Neural cell (in vitro differentiated cells): ENCODE results near the gene ADAMTS6. TPM values are rescaled to one million over a fixed set of nuclear protein-coding genes. Genes with fewer than 3 reads are reported as not detected.

Experiments used
- H2AFZ ChIP-seq: fragments of 200-600, 300-800 bp; sonication (generic), shearing (Covaris generic); 2 replicates; pipeline ENCODE4 v1.6.0; 2014; ENCODE audit warnings: low read depth, mild to moderate bottlenecking, antibody characterized with exemption, low read length, moderate library complexity
- H3F3A ChIP-seq: fragments of 200-600 bp; shearing (Covaris generic); 2 replicates; pipeline ENCODE4 v1.6.1; 2016; ENCODE audit warnings: mild to moderate bottlenecking, moderate library complexity, mixed read lengths, antibody characterized with exemption, low read length; ENCODE audit not compliant: insufficient read depth, poor library complexity, severe bottlenecking
- H3K27ac ChIP-seq: fragments of 200-600, 300-800 bp; sonication (generic), shearing (Covaris generic); 2 replicates; pipeline ENCODE4 v1.5.1; 2014; ENCODE audit warnings: mild to moderate bottlenecking, low read length, moderate library complexity
- H3K27me3 ChIP-seq: fragments of 300-800, 200-600 bp; sonication (generic), shearing (Covaris generic); 2 replicates; pipeline ENCODE4 v1.6.0; 2014; ENCODE audit warnings: mild to moderate bottlenecking, low read depth, low read length, moderate library complexity; ENCODE audit not compliant: insufficient read depth
- H3K36me3 ChIP-seq: fragments of 300-800, 200-600 bp; sonication (generic), shearing (Covaris generic); 2 replicates; pipeline ENCODE4 v1.5.1; 2014; ENCODE audit warnings: mild to moderate bottlenecking, antibody characterized with exemption, low read length, moderate library complexity; ENCODE audit not compliant: insufficient read depth
- H3K4me2 ChIP-seq: fragments of 300-800, 200-600 bp; sonication (generic), shearing (Covaris generic); 2 replicates; pipeline ENCODE4 v1.6.0; 2014; ENCODE audit warnings: mild to moderate bottlenecking, low read length
- H3K4me3 ChIP-seq: fragments of 300-800, 200-600 bp; sonication (generic), shearing (Covaris generic); 2 replicates; pipeline ENCODE4 v1.5.1; 2014; ENCODE audit warnings: mild to moderate bottlenecking, low read length, moderate library complexity
- H3K79me2 ChIP-seq: fragments of 200-600 bp; shearing (Covaris generic); replicated peaks from 2 replicates; pipeline ENCODE4 v1.6.0; 2014; ENCODE audit warnings: mild to moderate bottlenecking, low read length, moderate library complexity; ENCODE audit not compliant: insufficient read depth
- H3K9ac ChIP-seq: fragments of 300-800, 200-600 bp; sonication (generic), shearing (Covaris generic); 2 replicates; pipeline ENCODE4 v1.6.1; 2016; ENCODE audit warnings: mild to moderate bottlenecking, low read length, mixed read lengths
- H3K9me2 ChIP-seq: fragments of 200-600 bp; shearing (Covaris generic); 2 replicates; pipeline ENCODE4 v1.6.1; 2016; ENCODE audit warnings: mild to moderate bottlenecking, low read length, mixed read lengths; ENCODE audit not compliant: insufficient read depth
- H3K9me3 ChIP-seq: fragments of 200-600, 300-800 bp; sonication (generic), shearing (Covaris generic); 2 replicates; pipeline ENCODE4 v1.6.1; 2016; ENCODE audit warnings: mild to moderate bottlenecking, mixed run types, low read length, moderate library complexity, mixed read lengths
- H4K20me1 ChIP-seq: fragments of 200-600 bp; shearing (Covaris generic); 2 replicates; pipeline ENCODE4 v1.6.1; 2016; ENCODE audit warnings: mild to moderate bottlenecking, mixed run types; ENCODE audit not compliant: insufficient read depth
- EP300 ChIP-seq: fragments of 450-650 bp; conservative IDR thresholded peaks from 2 replicates; pipeline ENCODE4 v1.6.1; 2014; ENCODE audit warnings: antibody characterized with exemption, mild to moderate bottlenecking, moderate library complexity; ENCODE audit not compliant: poor library complexity, severe bottlenecking
- EZH2 ChIP-seq: fragments of 200-600, 300-800 bp; shearing (Covaris generic), sonication (generic); IDR thresholded peaks from 2 replicates; pipeline ENCODE4 v1.6.1; 2014; ENCODE audit warnings: antibody characterized with exemption, low read length, borderline replicate concordance, mild to moderate bottlenecking; ENCODE audit not compliant: insufficient read depth, poor library complexity, severe bottlenecking
- MXI1 ChIP-seq: fragments of 450-650 bp; conservative IDR thresholded peaks from 2 replicates; pipeline ENCODE4 v1.6.1; 2014; ENCODE audit warnings: antibody characterized with exemption, mild to moderate bottlenecking; ENCODE audit not compliant: poor library complexity, severe bottlenecking
- POLR2AphosphoS5 ChIP-seq: IDR thresholded peaks from 2 replicates; pipeline ENCODE4 v1.6.1; 2012
- RAD21 ChIP-seq: fragments of 450-650 bp; conservative IDR thresholded peaks from 2 replicates; pipeline ENCODE4 v1.6.1; 2014; ENCODE audit warnings: antibody characterized with exemption, mild to moderate bottlenecking, moderate library complexity
- SMC3 ChIP-seq: fragments of 450-650 bp; conservative IDR thresholded peaks from 2 replicates; pipeline ENCODE4 v1.6.1; 2014; ENCODE audit warnings: antibody characterized with exemption, mild to moderate bottlenecking, moderate library complexity; ENCODE audit not compliant: poor library complexity
- TAF1 ChIP-seq: IDR thresholded peaks from 2 replicates; pipeline ENCODE4 v1.6.1; 2012; ENCODE audit warnings: low read depth
- polyA plus RNA-seq: library from polyadenylated mRNA; depleted of rRNA; stranded (reverse); fragments of >200 nt; gene quantifications from 2 replicates; pipeline ENCODE4 v1.2.3, GENCODE V29; 2014
- TF ChIP-seq, protein P1 (sequence below): IDR thresholded peaks from 2 replicates; pipeline ENCODE4 v1.6.1; 2012; ENCODE audit warnings: borderline replicate concordance
- TF ChIP-seq, protein P2 (sequence below): fragments of 450-650 bp; IDR thresholded peaks from 2 replicates; pipeline ENCODE4 v1.5.1; 2014; ENCODE audit warnings: antibody characterized with exemption, mild to moderate bottlenecking, moderate library complexity; ENCODE audit not compliant: poor library complexity, severe bottlenecking

Gene ADAMTS6
- polyA plus RNA-seq, 1 donor from 2014 or later: 0.58 TPM

DNA sequence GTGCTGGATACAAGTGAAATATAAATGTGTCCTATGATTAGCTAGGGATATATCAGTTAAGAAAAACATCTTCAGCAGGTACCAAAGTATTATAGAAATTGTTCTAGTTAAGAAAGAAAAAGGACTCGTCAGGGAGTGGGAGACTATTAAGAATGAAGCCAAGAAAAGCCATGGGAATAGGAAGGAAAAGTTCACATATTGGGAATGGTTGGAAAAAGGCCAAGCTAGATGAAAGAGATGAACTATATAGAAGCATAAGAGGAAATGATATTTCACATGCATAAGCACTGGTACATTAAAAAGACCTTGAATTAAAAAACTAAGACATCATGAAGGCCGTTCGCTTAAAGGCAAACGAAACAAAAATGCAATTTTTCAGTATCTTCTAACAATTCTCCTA lies 237.7 kb downstream of the ADAMTS6 start:
- no peaks in the 10 kb centered on the region for H4K20me1 ChIP-seq
- H3K27me3 ChIP-seq: no peaks in the 10 kb centered on the region
- no peaks in the 10 kb centered on the region for H3F3A ChIP-seq
- H3K9me2 ChIP-seq: no peaks in the 10 kb centered on the region
- H3K4me3 ChIP-seq: no peak overlapping the region
- H3K9me3 ChIP-seq: no peaks in the 10 kb centered on the region
- H3K4me2 ChIP-seq: no peak overlapping the region
- no peak overlapping the region for H3K27ac ChIP-seq
- H3K9ac ChIP-seq: no peak overlapping the region
- TF ChIP-seq MXI1 (no peak), EP300 (no peak), TAF1 (no peak), SMC3 (no peak), EZH2 (no peak), RAD21 (no peak), POLR2AphosphoS5 (no peak)
- TF ChIP-seq, protein P1, sequence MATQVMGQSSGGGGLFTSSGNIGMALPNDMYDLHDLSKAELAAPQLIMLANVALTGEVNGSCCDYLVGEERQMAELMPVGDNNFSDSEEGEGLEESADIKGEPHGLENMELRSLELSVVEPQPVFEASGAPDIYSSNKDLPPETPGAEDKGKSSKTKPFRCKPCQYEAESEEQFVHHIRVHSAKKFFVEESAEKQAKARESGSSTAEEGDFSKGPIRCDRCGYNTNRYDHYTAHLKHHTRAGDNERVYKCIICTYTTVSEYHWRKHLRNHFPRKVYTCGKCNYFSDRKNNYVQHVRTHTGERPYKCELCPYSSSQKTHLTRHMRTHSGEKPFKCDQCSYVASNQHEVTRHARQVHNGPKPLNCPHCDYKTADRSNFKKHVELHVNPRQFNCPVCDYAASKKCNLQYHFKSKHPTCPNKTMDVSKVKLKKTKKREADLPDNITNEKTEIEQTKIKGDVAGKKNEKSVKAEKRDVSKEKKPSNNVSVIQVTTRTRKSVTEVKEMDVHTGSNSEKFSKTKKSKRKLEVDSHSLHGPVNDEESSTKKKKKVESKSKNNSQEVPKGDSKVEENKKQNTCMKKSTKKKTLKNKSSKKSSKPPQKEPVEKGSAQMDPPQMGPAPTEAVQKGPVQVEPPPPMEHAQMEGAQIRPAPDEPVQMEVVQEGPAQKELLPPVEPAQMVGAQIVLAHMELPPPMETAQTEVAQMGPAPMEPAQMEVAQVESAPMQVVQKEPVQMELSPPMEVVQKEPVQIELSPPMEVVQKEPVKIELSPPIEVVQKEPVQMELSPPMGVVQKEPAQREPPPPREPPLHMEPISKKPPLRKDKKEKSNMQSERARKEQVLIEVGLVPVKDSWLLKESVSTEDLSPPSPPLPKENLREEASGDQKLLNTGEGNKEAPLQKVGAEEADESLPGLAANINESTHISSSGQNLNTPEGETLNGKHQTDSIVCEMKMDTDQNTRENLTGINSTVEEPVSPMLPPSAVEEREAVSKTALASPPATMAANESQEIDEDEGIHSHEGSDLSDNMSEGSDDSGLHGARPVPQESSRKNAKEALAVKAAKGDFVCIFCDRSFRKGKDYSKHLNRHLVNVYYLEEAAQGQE: no peak
- TF ChIP-seq, protein P2, sequence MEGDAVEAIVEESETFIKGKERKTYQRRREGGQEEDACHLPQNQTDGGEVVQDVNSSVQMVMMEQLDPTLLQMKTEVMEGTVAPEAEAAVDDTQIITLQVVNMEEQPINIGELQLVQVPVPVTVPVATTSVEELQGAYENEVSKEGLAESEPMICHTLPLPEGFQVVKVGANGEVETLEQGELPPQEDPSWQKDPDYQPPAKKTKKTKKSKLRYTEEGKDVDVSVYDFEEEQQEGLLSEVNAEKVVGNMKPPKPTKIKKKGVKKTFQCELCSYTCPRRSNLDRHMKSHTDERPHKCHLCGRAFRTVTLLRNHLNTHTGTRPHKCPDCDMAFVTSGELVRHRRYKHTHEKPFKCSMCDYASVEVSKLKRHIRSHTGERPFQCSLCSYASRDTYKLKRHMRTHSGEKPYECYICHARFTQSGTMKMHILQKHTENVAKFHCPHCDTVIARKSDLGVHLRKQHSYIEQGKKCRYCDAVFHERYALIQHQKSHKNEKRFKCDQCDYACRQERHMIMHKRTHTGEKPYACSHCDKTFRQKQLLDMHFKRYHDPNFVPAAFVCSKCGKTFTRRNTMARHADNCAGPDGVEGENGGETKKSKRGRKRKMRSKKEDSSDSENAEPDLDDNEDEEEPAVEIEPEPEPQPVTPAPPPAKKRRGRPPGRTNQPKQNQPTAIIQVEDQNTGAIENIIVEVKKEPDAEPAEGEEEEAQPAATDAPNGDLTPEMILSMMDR: no peak
- H3K36me3 ChIP-seq: no peaks in the 10 kb centered on the region
- H3K79me2 ChIP-seq: no peaks in the 10 kb centered on the region
- no peak overlapping the region for H2AFZ ChIP-seq

- Histone ChIP-seq H3F3A (no peaks in the 10 kb centered on the region), H3K27me3 (no peaks in the 10 kb centered on the region), H3K79me2 (no peaks in the 10 kb centered on the region), H2AFZ (no peak overlapping the region), H3K9me2 (no peaks in the 10 kb centered on the region), H3K4me2 (no peak overlapping the region), H3K36me3 (no peaks in the 10 kb centered on the region), H3K4me3 (no peak overlapping the region), H3K9ac (no peak overlapping the region), H3K27ac (no peak overlapping the region), H3K9me3 (no peaks in the 10 kb centered on the region), H4K20me1 (no peaks in the 10 kb centered on the region)
- TF ChIP-seq POLR2AphosphoS5: no peak
- TF ChIP-seq EZH2: no peak
- TF ChIP-seq MXI1: no peak
- TF ChIP-seq, protein P1: no peak
- TF ChIP-seq RAD21: no peak
- TF ChIP-seq SMC3: no peak
- TF ChIP-seq, protein P2: no peak
- no peak for TF ChIP-seq TAF1
- TF ChIP-seq EP300: no peak
Measured at GRCh38 chr5:65243161-65243560, 238.6 kb downstream of the ADAMTS6 start.
